AG09309 (cell line): ENCODE data around the gene AATK.

ENCODE experiments used
- DNase-seq: peaks from one replicate; pipeline ENCODE4 v3.0.0-alpha.2; 2010; ENCODE audit warnings: low read depth
- H3K4me3 ChIP-seq: 2 replicates; pipeline ENCODE4 v1.5.1; 2011; ENCODE audit warnings: mild to moderate bottlenecking, low read depth, low read length, moderate library complexity; ENCODE audit not compliant: control insufficient read depth
- CTCF ChIP-seq: IDR thresholded peaks from 2 replicates; pipeline ENCODE4 v1.5.1; 2011; ENCODE audit warnings: mild to moderate bottlenecking, low read depth, low read length, inconsistent platforms; ENCODE audit not compliant: insufficient read depth, control insufficient read depth; ENCODE audit errors: missing control alignments

AATK gene

DNA sequence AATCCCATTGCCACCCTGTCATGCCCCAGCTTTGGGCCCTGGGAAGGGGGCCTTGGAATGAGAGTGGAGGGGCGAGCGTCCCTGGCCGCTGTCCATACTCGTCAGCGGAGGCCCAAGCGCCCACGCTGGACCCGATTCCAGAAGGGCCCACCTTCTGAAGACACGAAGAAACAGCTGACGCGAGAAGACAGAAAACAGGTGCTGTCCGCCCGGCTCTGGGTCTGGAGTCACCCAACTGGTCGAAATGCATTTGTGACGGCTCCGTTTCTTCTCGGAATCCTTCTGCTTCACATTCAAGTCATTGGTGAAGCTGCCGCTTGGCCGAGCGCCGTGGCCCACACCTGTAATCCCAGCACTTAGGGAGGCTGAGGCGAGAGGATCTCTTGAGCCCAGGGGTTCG is 53.6 kb downstream of the AATK start:
- DNase-seq: no peak
- no peak for TF ChIP-seq CTCF
- H3K4me3 ChIP-seq: no peak overlapping the region

DNA sequence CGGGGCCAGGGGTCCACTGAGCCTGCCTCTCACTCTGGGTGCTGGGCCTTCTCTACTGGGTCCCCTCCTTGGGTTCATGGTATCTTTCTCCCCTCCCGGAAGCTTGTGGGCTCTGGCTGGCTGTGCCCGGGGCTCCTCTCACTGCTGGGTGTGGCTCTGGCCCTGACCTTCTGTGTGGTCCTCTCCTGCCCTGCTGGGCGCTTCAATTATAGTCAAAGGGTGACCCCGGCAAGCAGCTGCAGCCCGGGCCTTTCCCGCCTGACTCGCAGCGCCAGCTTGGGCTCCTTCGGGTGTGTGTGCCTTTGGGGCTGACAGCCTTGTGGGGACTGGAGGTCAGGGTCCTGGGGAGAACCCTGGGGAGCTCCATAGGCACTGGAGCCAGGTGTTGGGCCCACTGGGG is 55.0 kb downstream of the AATK start:
- TF ChIP-seq CTCF: no peak
- no peak for DNase-seq
- no peak overlapping the region for H3K4me3 ChIP-seq

DNA sequence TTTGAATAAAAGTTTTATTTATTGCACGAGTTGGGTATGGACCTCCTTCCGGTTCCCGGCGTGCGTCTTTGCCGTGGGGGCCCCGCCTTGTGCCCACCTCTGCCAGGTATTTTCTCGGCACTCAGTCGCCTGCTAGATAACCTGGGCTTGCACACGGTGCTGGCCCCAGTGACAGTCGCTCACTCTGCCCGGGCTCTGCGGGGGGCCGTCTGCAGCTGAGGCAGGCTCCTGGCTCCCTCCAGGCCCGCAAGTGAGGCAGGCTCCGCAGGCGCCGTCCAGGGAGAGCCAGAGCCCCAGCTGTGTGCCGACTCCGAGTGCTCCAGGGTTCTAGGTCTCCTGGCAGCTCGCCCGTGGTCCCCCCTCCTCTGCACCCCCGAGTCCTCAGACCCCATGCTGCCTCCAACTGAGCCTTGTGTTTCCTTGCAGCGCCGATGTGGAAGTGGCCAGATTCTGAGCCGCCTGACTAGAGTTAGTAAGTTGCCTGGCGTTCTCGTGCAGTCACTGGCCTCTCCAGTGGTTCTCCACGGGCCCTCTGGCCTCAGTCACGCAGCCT is 55.5 kb downstream of the AATK start:
- no peak for DNase-seq
- TF ChIP-seq CTCF: no peak

GRCh38 chr17:81109957-81110356 is 56.1 kb downstream of the AATK start:
- no peak for TF ChIP-seq CTCF
- no peak for DNase-seq
- no peak overlapping the region for H3K4me3 ChIP-seq

More for the DNA sequence above, 55.5 kb downstream of the AATK start:
- no peak overlapping the region for H3K4me3 ChIP-seq

DNA sequence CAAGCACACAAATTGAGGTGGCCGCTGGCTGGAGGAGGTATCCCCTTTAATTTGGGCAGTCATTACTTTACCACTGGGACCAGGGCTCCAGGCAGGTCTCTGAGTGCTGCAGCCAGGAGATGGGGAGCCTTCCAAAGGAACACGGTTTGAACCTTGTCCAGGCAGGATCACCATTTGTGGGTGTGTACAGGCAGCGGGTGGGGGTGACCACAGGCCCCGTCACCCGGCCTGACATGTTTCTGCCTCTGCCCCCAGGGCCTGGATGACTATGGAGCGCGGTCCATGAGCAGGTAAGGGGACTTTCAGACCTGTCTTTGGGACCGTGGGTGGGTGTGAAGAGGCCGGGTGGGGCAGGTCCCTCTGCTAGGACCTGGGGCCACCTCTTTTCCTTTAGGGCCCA is 57.8 kb downstream of the AATK start:
- H3K4me3 ChIP-seq: no peak overlapping the region
- no peak for DNase-seq
- no peak for TF ChIP-seq CTCF

GRCh38 chr17:81106716-81107115 is 59.3 kb downstream of the AATK start:
- no peak for TF ChIP-seq CTCF
- H3K4me3 ChIP-seq: no peak overlapping the region
- DNase-seq: no peak

DNA sequence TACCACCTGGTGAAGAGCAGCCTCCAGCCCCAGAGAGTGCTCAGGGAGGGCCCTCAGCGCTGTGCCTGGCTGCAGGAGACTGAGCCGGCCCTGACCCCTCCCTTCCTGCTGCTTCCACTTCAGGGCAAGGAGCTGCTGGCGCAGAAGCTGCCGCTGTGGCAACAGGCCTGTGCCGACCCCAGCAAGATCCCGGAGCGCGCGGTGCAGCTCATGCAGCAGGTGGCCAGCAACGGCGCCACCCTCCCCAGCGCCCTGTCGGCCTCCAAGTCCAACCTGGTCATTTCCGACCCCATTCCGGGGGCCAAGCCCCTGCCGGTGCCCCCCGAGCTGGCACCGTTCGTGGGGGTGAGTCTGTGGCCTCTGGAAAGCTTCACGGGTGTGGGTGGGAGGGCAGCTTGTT is 62.6 kb downstream of the AATK start:
- no peak for DNase-seq
- no peak for TF ChIP-seq CTCF
- H3K4me3 ChIP-seq: no peak overlapping the region
